NCI-H2171 (cell line): ENCODE results near the gene AHRR.
"Not testable (repeated sequence)": the region's sequence is repeated elsewhere in the genome, so short reads cannot be mapped to it uniquely, and the experiment has no call there.

Experiments used
- DNase-seq: peaks from one replicate; lab custom pipeline; 2025; lab: John Stamatoyannopoulos, UW

The AHRR gene

GRCh38 chr5:367358-368130 is 46.0 kb downstream of the AHRR start:
- no peak for DNase-seq

DNA sequence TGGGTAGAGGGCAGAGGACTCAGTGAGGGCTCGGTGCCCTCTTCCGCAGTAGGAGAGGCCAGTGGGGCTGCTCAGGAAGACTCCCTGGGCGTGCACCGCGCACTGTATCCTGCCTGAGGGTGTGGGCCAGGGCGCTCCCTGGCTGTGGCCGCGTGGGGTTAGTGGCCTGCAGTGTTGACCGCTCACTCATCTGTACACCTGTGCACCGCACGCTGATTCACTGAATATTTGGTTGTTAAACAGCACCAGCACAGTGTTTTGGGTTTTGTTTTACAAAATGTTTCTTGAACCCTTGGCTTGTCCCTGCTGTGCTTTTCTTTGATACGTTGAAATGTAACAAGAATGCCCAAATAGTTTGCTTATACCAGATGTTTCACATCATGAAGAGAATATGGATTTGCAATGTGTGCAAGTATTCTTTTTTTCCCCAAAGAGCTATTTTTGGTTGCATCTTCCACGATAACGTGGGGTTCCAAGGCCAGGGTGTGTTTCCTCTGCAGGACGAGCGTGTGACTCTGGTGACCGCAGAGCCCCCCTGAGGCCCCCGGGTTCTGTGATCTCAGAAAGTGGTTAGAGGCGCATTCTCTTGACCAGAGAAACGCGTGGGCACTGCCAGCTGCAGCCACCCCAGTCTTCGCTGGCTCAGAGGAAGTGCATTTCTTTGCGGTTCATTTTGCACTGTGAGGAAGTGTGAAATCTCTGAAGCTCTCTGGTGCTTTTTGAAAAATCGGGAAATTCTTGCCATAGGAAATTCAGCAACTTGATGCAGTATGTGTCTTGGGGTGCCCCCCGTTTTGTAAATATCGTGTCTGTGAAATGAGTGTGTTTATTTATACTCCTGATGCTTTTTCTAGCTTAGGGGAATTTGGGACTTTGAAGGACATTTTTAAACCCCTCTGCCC is 46.9 kb downstream of the AHRR start:
- no peak for DNase-seq

DNA sequence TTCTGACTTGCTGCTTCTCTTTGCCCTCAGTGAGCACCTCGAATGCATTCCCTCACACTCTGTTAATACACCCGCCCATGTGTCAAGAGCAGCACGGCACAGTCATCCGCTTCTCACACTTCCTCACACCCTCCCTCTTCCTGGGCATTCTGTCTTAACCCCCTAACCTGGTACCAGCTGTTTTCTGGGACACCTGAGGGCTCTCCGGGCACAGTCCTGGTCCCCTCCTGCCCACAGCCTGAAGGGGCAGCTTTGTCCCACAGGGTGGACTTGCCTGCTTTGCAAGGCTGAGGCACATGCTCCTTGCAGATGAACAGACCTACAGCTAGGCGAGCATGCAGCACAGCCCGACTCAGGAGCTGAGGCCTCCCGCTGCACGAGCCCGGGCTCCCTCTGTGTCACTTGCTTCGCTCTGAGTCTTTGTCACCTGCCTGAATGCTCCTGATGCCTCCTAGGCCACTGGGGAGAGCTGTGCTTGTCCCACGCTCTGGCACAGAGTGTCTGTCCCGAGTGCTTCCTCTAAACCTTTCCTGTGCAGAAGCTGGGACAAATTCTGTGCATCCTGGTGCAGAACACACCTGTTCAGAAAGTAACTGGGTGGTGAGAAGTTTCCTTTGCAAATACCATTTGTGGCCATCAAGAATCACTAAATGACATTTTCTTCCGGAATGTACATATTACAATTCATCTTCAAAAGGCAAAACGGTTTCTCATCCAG is 47.8 kb downstream of the AHRR start:
- no peak for DNase-seq

DNA sequence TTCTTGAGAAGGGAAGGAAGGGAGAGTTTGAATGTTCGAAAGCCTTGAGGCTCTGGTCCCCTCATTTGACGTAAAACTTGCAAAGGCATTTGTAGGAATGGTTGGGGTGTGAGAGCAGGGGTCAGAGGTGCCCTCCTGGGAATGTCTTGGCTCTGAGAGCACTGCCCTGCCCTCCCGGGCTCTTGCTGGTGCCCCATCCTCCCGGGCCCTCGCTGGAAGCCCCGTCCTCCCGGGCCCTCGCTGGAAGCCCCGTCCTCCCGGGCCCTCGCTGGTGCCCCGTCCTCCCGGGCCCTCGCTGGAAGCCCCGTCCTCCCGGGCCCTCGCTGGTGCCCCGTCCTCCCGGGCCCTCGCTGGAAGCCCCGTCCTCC is 48.3 kb downstream of the AHRR start:
- not testable (repeated sequence) for DNase-seq

DNA sequence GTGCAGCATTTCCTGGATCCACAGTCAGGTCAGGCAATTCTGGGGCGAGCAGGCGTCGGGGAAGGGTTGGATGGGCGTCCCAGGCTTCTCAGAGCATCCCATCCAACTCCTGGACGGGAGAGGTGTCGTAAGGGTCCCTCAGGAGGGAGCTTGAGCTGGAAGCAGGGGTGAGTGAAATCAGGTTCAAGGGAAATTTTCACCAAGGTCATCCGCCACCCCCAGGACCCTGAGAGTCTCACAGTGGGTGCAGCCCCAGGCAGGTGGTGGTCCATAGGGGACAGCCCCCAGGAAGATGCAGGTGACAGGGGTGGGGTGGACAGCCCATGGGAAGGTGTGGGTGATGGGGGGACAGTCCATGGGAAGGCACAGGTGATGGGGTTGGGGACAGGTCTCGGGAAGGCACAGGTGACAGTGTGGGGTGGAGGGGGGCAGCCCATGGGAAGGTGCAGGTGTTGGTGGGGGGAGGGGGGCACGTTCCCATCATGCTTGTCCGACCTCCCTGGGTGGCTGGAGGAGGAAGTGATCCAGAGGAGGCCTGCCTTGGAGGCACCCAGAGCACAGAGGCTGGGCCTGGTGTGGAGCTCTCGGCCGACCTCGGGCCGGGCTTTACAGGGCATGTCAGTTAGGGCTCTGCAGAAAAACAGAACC is 48.9 kb downstream of the AHRR start:
- no peak for DNase-seq

GRCh38 chr5:370959-371810 is 49.7 kb downstream of the AHRR start:
- no peak for DNase-seq

DNA sequence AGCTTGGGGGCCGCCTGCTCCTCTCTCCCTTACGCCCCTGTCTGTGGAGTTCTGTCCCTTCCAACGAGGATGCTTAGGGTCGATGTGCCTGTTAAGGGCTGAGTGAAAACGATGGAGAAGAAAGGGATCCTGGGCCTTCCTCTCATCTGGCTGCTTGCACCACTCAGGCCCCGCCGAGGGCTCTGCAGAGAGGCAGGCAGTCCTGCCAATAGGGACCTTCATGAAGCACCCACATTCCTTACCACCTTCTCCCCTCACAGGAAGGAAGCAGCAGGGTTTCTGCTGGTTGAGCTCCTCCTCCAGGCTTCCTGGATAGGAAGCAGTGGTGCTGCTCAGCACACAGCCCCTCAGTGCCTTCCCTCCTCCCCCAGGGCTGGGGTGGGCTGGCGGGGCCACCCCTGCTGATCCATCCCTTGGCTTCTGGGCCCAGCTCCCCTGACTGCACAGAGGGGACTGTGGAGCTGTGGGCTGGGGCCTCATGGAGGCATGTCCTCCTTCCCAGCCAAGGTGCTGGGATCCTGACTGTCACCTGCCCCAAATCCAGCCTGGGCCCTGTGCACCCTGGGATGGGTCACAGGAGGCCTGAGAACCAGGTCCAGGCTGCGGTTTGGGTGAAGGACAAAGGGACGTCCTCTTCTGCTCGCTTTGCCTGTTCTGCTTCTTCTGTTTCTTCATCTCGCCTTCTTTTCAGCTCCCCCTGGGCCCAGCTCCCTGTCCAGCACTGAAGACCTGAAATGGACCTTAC is 50.5 kb downstream of the AHRR start:
- DNase-seq, result peak; percentile 63

GRCh38 chr5:372556-372995 is 51.1 kb downstream of the AHRR start:
- no peak for DNase-seq

GRCh38 chr5:372996-373709 is 51.6 kb downstream of the AHRR start:
- DNase-seq, result peak; percentile 65

DNA sequence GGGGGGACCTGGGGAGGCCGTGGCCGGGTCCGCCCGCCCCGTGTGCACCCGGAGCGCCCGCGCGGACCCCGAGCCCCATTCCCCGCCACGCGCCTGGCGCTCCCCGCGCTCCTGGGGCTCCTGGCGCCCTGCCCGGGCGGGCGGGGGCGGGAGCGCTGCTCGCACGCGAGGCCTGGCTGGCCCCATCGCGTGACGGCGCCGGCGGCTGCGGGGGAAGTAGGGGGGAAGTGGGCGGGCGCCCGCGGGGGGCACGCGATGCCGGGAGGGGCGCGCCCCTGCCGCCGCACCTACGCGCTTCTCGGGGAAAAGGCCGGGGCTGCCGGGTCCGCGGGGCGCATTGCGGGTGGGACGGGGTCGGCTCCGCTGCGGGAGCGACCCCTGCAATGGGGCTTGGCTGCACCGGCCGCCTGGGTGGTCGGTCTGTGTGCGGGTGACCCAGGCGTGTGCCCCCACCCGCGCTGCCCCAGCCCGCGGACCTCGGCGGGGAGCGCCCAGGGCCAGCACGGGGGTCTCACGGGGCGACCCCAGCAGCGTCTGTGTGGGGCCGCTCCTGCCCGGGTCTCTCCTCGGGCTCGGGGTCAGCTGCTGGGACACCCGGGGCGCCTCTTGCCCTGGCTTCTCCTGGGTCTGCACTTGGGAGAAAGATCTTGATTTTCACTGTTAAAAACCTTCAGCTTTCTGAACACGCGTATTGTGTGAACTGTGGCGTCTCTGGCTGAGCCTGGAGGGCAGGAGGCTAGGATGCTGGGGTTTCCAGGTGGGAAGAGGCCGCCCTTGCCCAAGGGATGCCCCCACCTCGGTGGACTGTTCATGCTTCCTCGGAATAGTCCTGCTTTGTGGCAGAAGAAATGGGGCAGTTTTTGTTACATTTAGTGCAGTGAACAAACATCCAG is 52.4 kb downstream of the AHRR start:
- peak; percentile 91 for DNase-seq

GRCh38 chr5:374631-375335 is 53.3 kb downstream of the AHRR start:
- DNase-seq, result no peak

DNA sequence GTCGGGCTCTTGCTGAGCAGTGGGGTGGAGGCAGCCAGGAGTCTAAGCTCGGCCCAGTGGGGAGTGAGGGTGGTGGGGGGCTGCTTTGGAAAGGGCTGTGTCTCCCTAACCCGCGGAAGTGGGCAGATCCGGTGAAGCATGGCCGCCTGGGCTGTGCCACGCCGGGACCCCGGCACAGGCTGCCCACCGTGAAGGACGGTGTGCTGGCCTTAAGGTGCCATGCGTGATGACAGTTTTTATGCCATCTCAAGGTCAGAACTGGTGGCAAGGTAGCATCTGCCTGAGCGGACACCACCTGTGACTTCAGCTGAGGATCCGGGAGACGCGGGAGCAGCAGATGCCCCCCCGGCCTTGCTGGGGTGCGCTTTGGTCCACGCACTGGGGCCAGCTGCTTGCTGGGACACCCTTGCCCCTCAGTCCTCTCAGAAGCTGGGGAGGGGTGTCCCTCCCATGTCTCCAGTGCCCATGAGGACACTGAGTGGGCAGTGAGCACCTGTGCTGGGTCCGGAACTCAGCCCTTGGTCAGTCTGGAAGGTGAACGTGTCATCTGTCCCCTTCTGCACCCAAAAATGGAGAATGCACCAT is 53.9 kb downstream of the AHRR start:
- DNase-seq, result no peak

GRCh38 chr5:375921-376798 is 54.6 kb downstream of the AHRR start:
- no peak for DNase-seq

DNA sequence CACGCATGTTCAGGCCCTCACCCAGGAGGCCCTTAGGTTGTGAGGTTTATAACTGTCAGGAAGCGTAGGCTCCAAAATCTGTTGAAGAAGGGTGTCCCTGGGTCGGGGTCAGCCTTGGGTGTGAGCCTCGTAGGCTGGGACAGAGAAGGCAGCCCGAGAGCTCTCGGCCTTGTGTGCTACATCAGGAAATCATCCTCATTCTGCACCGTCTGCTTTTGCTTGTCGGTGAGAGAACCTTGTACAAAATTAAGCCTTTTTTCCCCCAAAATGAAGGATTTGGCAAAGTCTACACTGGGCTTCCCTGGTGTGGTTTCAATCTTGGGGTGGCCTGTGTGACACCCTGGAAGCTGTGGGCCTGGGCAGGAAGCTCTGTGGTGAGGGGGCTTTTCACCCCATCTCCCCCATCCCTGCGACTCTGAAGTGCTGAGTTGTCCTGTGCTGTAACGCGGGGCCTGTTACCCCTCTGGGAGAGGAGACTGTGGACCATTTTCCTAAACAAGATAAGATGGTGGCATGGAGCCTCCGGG is 55.3 kb downstream of the AHRR start:
- no peak for DNase-seq

GRCh38 chr5:377326-377981 is 55.9 kb downstream of the AHRR start:
- no peak for DNase-seq
